ENCODE measurements around the gene SVIL.

- TF ChIP-seq CTCF (IDR thresholded peaks at IDR 0.05 in 8 of 11, conservative IDR thresholded peaks at IDR 0.05 in 3 of 11) (no peak), POLR2A (IDR thresholded peaks at IDR 0.05) (no peak), POLR2AphosphoS5 (IDR thresholded peaks at IDR 0.05) (no peak)
Measured at GRCh38 chr10:29508554-29509244, 126.1 kb downstream of the SVIL start.

All from spleen (tissue), 7 donors.